ENCODE results near the gene ZFR2. TPM values are rescaled to one million over a fixed set of nuclear protein-coding genes. Genes with fewer than 3 reads are reported as not detected.

The ZFR2 gene
- total RNA-seq, 1 experiment from 2014 or later, result not detected

DNA sequence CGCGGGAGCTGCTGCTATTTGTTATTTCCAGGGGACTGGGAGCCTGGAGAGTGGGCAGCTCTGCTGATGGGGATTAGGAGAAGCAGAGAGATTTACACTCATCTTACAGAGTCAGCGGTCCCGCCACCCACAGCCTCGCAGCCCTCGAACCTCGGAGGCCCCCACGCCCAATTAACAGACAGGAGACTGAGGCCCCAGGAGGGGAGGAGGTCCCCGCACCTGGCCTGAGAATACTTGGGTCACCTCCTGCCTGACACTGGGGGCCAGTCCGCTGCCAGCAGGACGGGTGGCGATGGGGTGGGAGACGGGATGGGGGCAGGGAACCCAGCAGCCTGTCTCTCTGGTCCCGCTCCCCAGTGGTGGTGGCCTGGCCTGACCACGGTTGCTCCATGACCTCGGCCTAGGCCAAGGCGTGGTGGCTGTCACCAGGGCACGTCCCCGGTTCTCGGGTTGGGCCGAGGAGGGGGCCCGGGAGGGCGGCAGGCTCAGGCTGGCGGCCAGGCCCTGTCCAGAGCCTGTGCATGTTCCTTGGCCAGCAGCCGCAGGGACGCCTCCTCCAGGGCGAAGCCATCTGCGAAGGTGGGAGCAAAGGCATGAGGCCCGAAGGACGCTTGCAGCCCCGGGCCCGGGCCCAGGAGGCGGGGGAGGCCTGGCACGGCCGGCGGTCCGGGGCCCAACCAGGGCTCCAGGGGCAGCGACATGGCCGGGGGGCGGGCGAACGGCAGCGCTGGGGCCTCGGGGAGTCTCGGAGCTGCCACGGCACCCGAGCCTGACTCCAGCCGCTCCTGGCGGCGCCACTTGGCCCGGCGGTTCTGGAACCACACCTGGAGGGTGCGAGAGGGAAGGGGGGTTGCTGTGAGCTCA lies 98.5 kb downstream of the ZFR2 start:
- BruUV-seq (replicated peaks), result no TSS peak
- TF ChIP-seq, protein P1, sequence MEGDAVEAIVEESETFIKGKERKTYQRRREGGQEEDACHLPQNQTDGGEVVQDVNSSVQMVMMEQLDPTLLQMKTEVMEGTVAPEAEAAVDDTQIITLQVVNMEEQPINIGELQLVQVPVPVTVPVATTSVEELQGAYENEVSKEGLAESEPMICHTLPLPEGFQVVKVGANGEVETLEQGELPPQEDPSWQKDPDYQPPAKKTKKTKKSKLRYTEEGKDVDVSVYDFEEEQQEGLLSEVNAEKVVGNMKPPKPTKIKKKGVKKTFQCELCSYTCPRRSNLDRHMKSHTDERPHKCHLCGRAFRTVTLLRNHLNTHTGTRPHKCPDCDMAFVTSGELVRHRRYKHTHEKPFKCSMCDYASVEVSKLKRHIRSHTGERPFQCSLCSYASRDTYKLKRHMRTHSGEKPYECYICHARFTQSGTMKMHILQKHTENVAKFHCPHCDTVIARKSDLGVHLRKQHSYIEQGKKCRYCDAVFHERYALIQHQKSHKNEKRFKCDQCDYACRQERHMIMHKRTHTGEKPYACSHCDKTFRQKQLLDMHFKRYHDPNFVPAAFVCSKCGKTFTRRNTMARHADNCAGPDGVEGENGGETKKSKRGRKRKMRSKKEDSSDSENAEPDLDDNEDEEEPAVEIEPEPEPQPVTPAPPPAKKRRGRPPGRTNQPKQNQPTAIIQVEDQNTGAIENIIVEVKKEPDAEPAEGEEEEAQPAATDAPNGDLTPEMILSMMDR (IDR thresholded peaks at IDR 0.05; ENCODE audit: unreplicated experiment), result no peak
- Mint-ChIP-seq H3K27ac (ENCODE audit: low read depth, unreplicated experiment) (no peak overlapping the region), H3K9me3 (ENCODE audit: unreplicated experiment) (no peaks in the 10 kb centered on the region), H3K27me3 (ENCODE audit: insufficient read depth, unreplicated experiment) (no peaks in the 10 kb centered on the region), H3K36me3 (ENCODE audit: insufficient read depth, unreplicated experiment) (peaks cover 11% of the 10 kb centered on the region), H3K4me3 (ENCODE audit: unreplicated experiment) (no peak overlapping the region), H3K4me1 (ENCODE audit: insufficient read depth, unreplicated experiment) (no peaks in the 10 kb centered on the region)
- ChIA-PET CTCF (interaction anchor here (0.6 to 0.7 kb wide), 2 partner anchors 93 to 103 kb away, joined by 3 to 4 read pairs; no protein-coding TSS in a partner anchor), POLR2A (interaction anchor here (1.4 kb wide), 1 partner anchor 8 kb away, joined by 6 read pairs; the partner anchor contains the start of genes APBA3 and MRPL54)
- no peak for DNase-seq (ENCODE audit: unreplicated experiment)
- intact Hi-C loops (cut with micrococcal nuclease), result no loop called here

DNA sequence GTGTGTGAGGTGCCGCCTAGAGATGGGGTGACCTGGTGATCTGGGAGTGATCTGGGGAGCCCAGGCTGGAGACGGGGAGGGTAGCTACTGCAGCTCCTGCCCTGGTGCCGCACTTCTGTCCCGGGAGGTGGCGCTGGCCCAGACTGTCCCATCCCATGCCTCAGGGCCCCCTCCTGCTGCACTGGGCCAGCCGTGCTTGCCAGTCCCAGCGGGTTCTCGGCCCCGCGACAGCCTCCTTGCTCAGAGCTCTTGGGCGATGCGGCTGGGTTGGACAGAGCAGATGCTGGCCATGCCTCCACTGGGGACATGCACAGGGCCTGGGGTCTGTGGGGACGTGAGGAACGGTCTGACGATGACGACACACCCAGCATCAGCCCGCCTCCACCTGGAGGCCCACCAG lies 99.3 kb downstream of the ZFR2 start:
- TF ChIP-seq, protein P1 (IDR thresholded peaks at IDR 0.05; ENCODE audit: unreplicated experiment), result no peak
- CTCF ChIA-PET, result interaction anchor here (0.7 kb wide), 1 partner anchor 93 kb away, joined by 3 read pairs; no protein-coding TSS in a partner anchor

DNA sequence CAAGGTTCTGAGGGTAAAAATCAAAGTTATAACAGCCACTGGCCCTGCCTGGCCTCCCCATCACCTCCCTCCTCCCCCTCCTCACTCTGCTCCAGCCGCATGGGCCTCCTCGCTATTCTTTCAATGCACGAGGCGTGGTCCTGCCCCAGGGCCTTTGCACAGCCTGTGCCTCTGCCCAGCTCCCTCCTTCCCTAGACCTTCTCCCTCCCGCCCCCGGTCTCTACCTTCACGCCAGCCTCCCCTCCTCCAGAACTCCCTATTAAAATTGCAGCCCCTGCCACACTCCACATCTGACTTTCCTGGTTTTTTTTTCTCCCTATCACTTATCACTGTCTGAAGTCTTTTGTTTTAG lies 100.1 kb downstream of the ZFR2 start:
- no peak overlapping the region for H3K4me3 Mint-ChIP-seq (ENCODE audit: unreplicated experiment)
- intact Hi-C loops (cut with micrococcal nuclease), result loop anchor here (10.0 kb wide), 1 partner anchor 56 kb away; no protein-coding TSS in a partner anchor
- H3K27me3 Mint-ChIP-seq (ENCODE audit: insufficient read depth, unreplicated experiment), result no peaks in the 10 kb centered on the region
- peaks cover 14% of the 10 kb centered on the region for H3K36me3 Mint-ChIP-seq (ENCODE audit: insufficient read depth, unreplicated experiment)
- DNase-seq (ENCODE audit: unreplicated experiment), result no peak
- no peaks in the 10 kb centered on the region for H3K9me3 Mint-ChIP-seq (ENCODE audit: unreplicated experiment)
- no peaks in the 10 kb centered on the region for H3K4me1 Mint-ChIP-seq (ENCODE audit: insufficient read depth, unreplicated experiment)
- peak overlapping the region; percentile 42 for H3K27ac Mint-ChIP-seq (ENCODE audit: low read depth, unreplicated experiment)
- POLR2A ChIA-PET, result interaction anchor here (0.8 kb wide), 1 partner anchor 89 kb away, joined by 3 read pairs; no protein-coding TSS in a partner anchor
- BruUV-seq (replicated peaks), result no TSS peak
- CTCF ChIA-PET, result no interaction called here
- TF ChIP-seq, protein P1 (IDR thresholded peaks at IDR 0.05; ENCODE audit: unreplicated experiment), result no peak

More for the DNA sequence above, 99.3 kb downstream of the ZFR2 start:
- H3K9me3 Mint-ChIP-seq (ENCODE audit: unreplicated experiment), result no peaks in the 10 kb centered on the region
- peaks cover 14% of the 10 kb centered on the region for H3K36me3 Mint-ChIP-seq (ENCODE audit: insufficient read depth, unreplicated experiment)
- intact Hi-C loops (cut with micrococcal nuclease), result loop anchor here (10.0 kb wide), 1 partner anchor 55 kb away; no protein-coding TSS in a partner anchor
- POLR2A ChIA-PET, result no interaction called here
- H3K27ac Mint-ChIP-seq (ENCODE audit: low read depth, unreplicated experiment), result no peak overlapping the region
- no TSS peak for BruUV-seq (replicated peaks)
- no peak for DNase-seq (ENCODE audit: unreplicated experiment)
- no peaks in the 10 kb centered on the region for H3K27me3 Mint-ChIP-seq (ENCODE audit: insufficient read depth, unreplicated experiment)
- no peaks in the 10 kb centered on the region for H3K4me1 Mint-ChIP-seq (ENCODE audit: insufficient read depth, unreplicated experiment)
- no peak overlapping the region for H3K4me3 Mint-ChIP-seq (ENCODE audit: unreplicated experiment)

DNA sequence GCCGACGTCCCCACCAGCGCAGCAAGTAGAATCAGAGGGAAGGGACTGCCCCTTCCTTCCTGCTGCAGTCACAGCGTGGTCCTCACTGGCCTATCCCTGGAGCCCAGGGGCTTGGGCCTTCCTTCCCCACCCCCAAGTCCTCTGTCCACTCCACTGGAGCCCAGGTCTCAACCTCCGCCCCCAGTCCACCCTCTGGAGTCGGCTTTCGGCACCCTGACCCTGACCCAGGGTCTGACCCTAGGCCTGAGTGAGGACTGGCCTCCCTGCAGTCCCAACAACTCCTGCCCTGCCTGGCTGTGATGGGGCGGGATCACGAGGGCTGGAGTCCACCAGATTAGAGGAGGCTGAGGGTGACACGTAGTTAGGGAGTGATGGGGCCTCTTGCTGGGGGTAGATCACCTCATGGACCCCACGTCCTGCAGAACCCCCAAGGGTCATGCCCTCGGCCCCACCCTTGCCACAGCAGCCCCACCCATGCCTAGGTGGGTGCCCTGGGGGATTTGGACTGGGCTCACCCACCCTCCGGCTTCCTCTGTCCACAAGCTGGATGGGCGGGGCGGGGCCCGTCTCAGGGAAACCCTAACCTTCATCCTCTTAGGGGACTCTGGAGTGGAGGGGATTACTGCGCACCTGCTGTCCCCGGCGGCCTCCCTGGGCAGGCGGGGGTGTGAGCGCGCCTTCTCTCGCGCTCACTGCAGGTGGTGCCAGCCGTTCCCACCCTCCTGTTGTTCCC lies 100.7 kb downstream of the ZFR2 start:
- ChIA-PET POLR2A (interaction anchor here (0.8 kb wide), 1 partner anchor 89 kb away, joined by 3 read pairs; no protein-coding TSS in a partner anchor), CTCF (interaction anchor here (0.7 kb wide), 1 partner anchor 200 kb away, joined by 3 read pairs; no protein-coding TSS in a partner anchor)
- TF ChIP-seq, protein P1 (IDR thresholded peaks at IDR 0.05; ENCODE audit: unreplicated experiment), result no peak
- Mint-ChIP-seq H3K36me3 (ENCODE audit: insufficient read depth, unreplicated experiment) (peaks cover 14% of the 10 kb centered on the region), H3K27ac (ENCODE audit: low read depth, unreplicated experiment) (no peak overlapping the region), H3K4me3 (ENCODE audit: unreplicated experiment) (no peak overlapping the region), H3K4me1 (ENCODE audit: insufficient read depth, unreplicated experiment) (no peaks in the 10 kb centered on the region), H3K27me3 (ENCODE audit: insufficient read depth, unreplicated experiment) (no peaks in the 10 kb centered on the region), H3K9me3 (ENCODE audit: unreplicated experiment) (no peaks in the 10 kb centered on the region)
- no peak for DNase-seq (ENCODE audit: unreplicated experiment)
- no TSS peak for BruUV-seq (replicated peaks)
- intact Hi-C loops (cut with micrococcal nuclease), result loop anchor here (10.0 kb wide), 1 partner anchor 57 kb away; no protein-coding TSS in a partner anchor

Data from MCF 10A (cell line).